GM12878 (cell line): ENCODE measurements around the gene CNOT6L.

Source experiments
- ATF2 ChIP-seq: IDR thresholded peaks from 2 replicates; pipeline ENCODE4 v1.6.1; 2012; ENCODE audit warnings: low read length, inconsistent platforms
- CBX3 ChIP-seq: fragments of 200-600 bp; sonication (generic); IDR thresholded peaks from 2 replicates; pipeline ENCODE4 v1.6.1; 2016; ENCODE audit warnings: low read depth, borderline replicate concordance
- CEBPB ChIP-seq, 2 experiments: fragments of 150-350 bp in 1 of 2; IDR thresholded peaks; 2 replicates each; pipeline ENCODE4 v1.6.1; 2012 to 2014; ENCODE audit warnings: low read depth in 2 of 2, low read length in 2 of 2, borderline replicate concordance in 1 of 2, inconsistent platforms in 1 of 2
- CHD2 ChIP-seq: IDR thresholded peaks from 2 replicates; pipeline ENCODE4 v1.6.1; 2011; ENCODE audit warnings: low read depth, low read length, improper control_type of control experiment, borderline replicate concordance
- CREB1 ChIP-seq: IDR thresholded peaks from 2 replicates; pipeline ENCODE4 v1.6.1; 2012; ENCODE audit warnings: low read depth, mild to moderate bottlenecking, inconsistent platforms
- CTCF ChIP-seq, 3 experiments: IDR thresholded peaks in 2 of 3; conservative IDR thresholded peaks in 1 of 3; 2 replicates each; pipeline ENCODE4 v1.5.1; 2011; ENCODE audit warnings: low read depth in 3 of 3, low read length in 3 of 3, mild to moderate bottlenecking in 3 of 3, control low read depth in 2 of 3, moderate library complexity in 2 of 3, inconsistent platforms in 1 of 3, mixed read lengths in 1 of 3; ENCODE audit not compliant: control insufficient read depth in 2 of 3, insufficient read depth in 1 of 3; ENCODE audit errors: extremely low read depth in 1 of 3
- ETV6 ChIP-seq, 2 experiments: fragments of 450-650 bp in 1 of 2; IDR thresholded peaks in 1 of 2; conservative IDR thresholded peaks in 1 of 2; 2 replicates each; pipeline ENCODE4 v1.6.1; 2014; ENCODE audit warnings: antibody characterized with exemption in 1 of 2, borderline replicate concordance in 1 of 2, low read depth in 1 of 2, mild to moderate bottlenecking in 1 of 2, moderate library complexity in 1 of 2
- POLR2A ChIP-seq: IDR thresholded peaks from 2 replicates; pipeline ENCODE4 v1.6.1; 2011; ENCODE audit warnings: low read depth, mild to moderate bottlenecking, low read length
- RCOR1 ChIP-seq: conservative IDR thresholded peaks from 2 replicates; pipeline ENCODE4 v1.6.1; 2012; ENCODE audit warnings: low read depth, low read length, improper control_type of control experiment
- SREBF2 ChIP-seq: IDR thresholded peaks from 2 replicates; pipeline ENCODE4 v1.6.1; 2012; ENCODE audit warnings: mild to moderate bottlenecking, low read length
- SUZ12 ChIP-seq: fragments of 200-600 bp; sonication (generic); IDR thresholded peaks from one replicate; pipeline ENCODE4 v1.6.1; 2018; ENCODE audit warnings: antibody characterized with exemption, mild to moderate bottlenecking; ENCODE audit not compliant: unreplicated experiment
- TF ChIP-seq, protein P1 (sequence below): fragments of 150-350 bp; IDR thresholded peaks from 2 replicates; pipeline ENCODE4 v1.6.1; 2016; ENCODE audit warnings: low read depth, low read length
- TF ChIP-seq, protein P2 (sequence below): fragments of 450-650 bp; IDR thresholded peaks from 2 replicates; pipeline ENCODE4 v1.6.1; 2017; ENCODE audit warnings: mild to moderate bottlenecking, moderate library complexity

DNA sequence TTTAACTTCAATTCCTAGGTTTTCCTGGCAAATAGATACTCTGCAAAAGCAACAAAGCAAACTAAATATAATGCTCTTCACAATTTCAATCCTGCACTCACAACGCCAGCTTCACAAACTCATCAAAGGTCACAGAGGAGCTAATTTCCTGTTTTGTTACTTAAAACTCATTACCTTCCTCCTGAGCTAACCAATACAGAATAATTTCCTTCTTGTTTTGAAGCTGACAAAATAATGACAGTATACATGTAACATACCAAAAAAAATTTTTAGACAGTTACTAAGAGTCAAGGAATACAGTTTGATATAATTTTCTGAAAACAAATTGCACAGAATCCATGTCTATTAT lies 17.9 kb downstream of the CNOT6L start:
- TF ChIP-seq POLR2A = no peak
- no peak for TF ChIP-seq CEBPB (IDR thresholded peaks at IDR 0.05; ENCODE audit: borderline replicate concordance in 1 of 2, low read depth in 2 of 2, low read length in 2 of 2)
- TF ChIP-seq CHD2 = no peak
- TF ChIP-seq, protein P1, sequence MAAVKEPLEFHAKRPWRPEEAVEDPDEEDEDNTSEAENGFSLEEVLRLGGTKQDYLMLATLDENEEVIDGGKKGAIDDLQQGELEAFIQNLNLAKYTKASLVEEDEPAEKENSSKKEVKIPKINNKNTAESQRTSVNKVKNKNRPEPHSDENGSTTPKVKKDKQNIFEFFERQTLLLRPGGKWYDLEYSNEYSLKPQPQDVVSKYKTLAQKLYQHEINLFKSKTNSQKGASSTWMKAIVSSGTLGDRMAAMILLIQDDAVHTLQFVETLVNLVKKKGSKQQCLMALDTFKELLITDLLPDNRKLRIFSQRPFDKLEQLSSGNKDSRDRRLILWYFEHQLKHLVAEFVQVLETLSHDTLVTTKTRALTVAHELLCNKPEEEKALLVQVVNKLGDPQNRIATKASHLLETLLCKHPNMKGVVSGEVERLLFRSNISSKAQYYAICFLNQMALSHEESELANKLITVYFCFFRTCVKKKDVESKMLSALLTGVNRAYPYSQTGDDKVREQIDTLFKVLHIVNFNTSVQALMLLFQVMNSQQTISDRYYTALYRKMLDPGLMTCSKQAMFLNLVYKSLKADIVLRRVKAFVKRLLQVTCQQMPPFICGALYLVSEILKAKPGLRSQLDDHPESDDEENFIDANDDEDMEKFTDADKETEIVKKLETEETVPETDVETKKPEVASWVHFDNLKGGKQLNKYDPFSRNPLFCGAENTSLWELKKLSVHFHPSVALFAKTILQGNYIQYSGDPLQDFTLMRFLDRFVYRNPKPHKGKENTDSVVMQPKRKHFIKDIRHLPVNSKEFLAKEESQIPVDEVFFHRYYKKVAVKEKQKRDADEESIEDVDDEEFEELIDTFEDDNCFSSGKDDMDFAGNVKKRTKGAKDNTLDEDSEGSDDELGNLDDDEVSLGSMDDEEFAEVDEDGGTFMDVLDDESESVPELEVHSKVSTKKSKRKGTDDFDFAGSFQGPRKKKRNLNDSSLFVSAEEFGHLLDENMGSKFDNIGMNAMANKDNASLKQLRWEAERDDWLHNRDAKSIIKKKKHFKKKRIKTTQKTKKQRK = no peak
- no peak for TF ChIP-seq SREBF2
- TF ChIP-seq, protein P2, sequence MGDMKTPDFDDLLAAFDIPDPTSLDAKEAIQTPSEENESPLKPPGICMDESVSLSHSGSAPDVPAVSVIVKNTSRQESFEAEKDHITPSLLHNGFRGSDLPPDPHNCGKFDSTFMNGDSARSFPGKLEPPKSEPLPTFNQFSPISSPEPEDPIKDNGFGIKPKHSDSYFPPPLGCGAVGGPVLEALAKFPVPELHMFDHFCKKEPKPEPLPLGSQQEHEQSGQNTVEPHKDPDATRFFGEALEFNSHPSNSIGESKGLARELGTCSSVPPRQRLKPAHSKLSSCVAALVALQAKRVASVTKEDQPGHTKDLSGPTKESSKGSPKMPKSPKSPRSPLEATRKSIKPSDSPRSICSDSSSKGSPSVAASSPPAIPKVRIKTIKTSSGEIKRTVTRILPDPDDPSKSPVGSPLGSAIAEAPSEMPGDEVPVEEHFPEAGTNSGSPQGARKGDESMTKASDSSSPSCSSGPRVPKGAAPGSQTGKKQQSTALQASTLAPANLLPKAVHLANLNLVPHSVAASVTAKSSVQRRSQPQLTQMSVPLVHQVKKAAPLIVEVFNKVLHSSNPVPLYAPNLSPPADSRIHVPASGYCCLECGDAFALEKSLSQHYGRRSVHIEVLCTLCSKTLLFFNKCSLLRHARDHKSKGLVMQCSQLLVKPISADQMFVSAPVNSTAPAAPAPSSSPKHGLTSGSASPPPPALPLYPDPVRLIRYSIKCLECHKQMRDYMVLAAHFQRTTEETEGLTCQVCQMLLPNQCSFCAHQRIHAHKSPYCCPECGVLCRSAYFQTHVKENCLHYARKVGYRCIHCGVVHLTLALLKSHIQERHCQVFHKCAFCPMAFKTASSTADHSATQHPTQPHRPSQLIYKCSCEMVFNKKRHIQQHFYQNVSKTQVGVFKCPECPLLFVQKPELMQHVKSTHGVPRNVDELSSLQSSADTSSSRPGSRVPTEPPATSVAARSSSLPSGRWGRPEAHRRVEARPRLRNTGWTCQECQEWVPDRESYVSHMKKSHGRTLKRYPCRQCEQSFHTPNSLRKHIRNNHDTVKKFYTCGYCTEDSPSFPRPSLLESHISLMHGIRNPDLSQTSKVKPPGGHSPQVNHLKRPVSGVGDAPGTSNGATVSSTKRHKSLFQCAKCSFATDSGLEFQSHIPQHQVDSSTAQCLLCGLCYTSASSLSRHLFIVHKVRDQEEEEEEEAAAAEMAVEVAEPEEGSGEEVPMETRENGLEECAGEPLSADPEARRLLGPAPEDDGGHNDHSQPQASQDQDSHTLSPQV = no peak
- TF ChIP-seq CTCF (IDR thresholded peaks at IDR 0.05 in 2 of 3, conservative IDR thresholded peaks at IDR 0.05 in 1 of 3; ENCODE audit: control insufficient read depth in 2 of 3, extremely low read depth in 1 of 3, insufficient read depth in 1 of 3, low read depth in 3 of 3, low read length in 3 of 3) = no peak
- TF ChIP-seq SUZ12 = no peak
- TF ChIP-seq RCOR1 = no peak
- TF ChIP-seq ETV6 (conservative IDR thresholded peaks at IDR 0.05 in 1 of 2, IDR thresholded peaks at IDR 0.05 in 1 of 2; ENCODE audit: borderline replicate concordance in 1 of 2, low read depth in 1 of 2) = no peak
- TF ChIP-seq ATF2 = no peak
- no peak for TF ChIP-seq CBX3
- no peak for TF ChIP-seq CREB1
